ENCODE data around the gene ZDHHC3. TPM values are rescaled to one million over a fixed set of nuclear protein-coding genes. Genes with fewer than 3 reads are reported as not detected.
"Not testable (repeated sequence)": the region's sequence is repeated elsewhere in the genome, so short reads cannot be mapped to it uniquely, and the experiment has no call there.

ZDHHC3 gene
- total RNA-seq, 2 experiments from 2014 or later: 29.5 to 31.0 TPM

DNA sequence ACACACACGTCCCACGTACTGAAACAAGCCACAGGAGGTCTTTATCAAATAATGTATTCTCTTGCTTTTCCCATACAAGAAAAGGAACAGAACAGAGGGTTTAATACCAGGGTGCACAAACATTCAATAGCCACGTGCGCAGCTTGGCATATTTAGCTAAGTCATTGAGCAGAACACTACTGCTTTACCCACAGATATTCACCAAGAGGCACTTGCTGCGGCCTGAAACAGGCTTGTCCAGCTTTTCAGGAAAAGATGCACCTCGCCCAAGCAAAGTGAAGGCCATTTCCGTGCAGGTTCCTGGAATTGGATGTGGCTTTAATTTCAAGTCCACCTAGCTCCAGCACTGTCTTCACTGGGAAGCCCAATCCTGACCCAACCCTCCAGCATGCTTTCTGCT, 17.6 kb downstream of the ZDHHC3 start:
- intact Hi-C loops (cut with micrococcal nuclease): no loop called here
- H3K9me3 Mint-ChIP-seq: no peaks in the 10 kb centered on the region
- peaks cover 14% of the 10 kb centered on the region for H3K4me1 Mint-ChIP-seq (ENCODE audit: low read depth)
- DNase-seq: no peak
- no peak overlapping the region for H3K4me3 Mint-ChIP-seq
- H3K36me3 Mint-ChIP-seq (ENCODE audit: low read depth): peaks cover 4% of the 10 kb centered on the region
- H3K27me3 Mint-ChIP-seq (ENCODE audit: low read depth): no peaks in the 10 kb centered on the region
- no peak overlapping the region for H3K27ac Mint-ChIP-seq
- CTCF ChIA-PET: no interaction called here

DNA sequence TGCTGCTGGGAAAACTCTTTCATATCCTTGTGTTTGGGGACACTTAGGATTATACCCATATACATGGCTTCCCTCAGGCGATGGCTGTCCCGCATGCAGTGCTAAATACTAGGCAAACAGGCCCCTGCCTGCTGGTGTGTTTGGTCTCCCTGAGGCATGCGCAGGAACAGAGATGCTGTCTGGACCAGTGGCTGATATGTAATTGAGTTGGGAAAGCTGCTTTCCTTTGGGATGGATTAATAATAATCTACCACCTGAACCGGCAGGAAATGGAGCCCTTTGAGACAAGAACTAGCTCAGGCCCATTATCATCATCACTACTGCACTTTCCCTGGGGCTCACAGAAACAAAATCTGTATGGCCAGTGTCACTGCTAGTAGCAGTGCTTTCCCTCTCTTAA, 18.0 kb downstream of the ZDHHC3 start:
- intact Hi-C loops (cut with micrococcal nuclease): no loop called here
- H3K27me3 Mint-ChIP-seq (ENCODE audit: low read depth): no peaks in the 10 kb centered on the region
- no peak for DNase-seq
- H3K27ac Mint-ChIP-seq: no peak overlapping the region
- H3K4me3 Mint-ChIP-seq: no peak overlapping the region
- peaks cover 11% of the 10 kb centered on the region for H3K4me1 Mint-ChIP-seq (ENCODE audit: low read depth)
- H3K9me3 Mint-ChIP-seq: no peaks in the 10 kb centered on the region
- H3K36me3 Mint-ChIP-seq (ENCODE audit: low read depth): peaks cover 4% of the 10 kb centered on the region
- CTCF ChIA-PET: no interaction called here

DNA sequence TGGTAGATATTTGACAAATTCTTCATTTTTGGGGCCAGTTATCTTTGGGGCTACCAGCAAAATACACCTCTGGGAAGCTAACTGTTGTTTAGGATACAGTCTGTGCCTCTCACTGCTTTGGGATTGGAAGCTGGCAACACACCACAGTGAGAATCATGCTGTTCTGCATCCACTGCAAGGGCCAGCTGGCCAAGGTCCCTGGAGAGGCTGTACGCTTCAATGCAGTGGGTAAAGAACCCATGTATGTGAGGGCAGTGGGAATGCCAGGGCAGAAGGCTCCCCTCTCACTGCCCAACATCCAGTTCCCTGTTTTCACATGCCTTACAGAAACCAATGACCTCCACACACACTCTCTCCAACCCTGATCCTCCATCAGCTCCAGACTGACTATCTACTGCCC, 20.1 kb downstream of the ZDHHC3 start:
- H3K9me3 Mint-ChIP-seq: no peaks in the 10 kb centered on the region
- no peak overlapping the region for H3K27ac Mint-ChIP-seq
- H3K27me3 Mint-ChIP-seq (ENCODE audit: low read depth): no peaks in the 10 kb centered on the region
- no peak overlapping the region for H3K4me3 Mint-ChIP-seq
- peaks cover 5% of the 10 kb centered on the region for H3K36me3 Mint-ChIP-seq (ENCODE audit: low read depth)
- DNase-seq: no peak
- CTCF ChIA-PET: interaction anchor here (0.6 kb wide), 1 partner anchor 330 kb away, joined by 3 read pairs; no protein-coding TSS in a partner anchor
- intact Hi-C loops (cut with micrococcal nuclease): no loop called here
- H3K4me1 Mint-ChIP-seq (ENCODE audit: low read depth): peaks cover 7% of the 10 kb centered on the region

DNA sequence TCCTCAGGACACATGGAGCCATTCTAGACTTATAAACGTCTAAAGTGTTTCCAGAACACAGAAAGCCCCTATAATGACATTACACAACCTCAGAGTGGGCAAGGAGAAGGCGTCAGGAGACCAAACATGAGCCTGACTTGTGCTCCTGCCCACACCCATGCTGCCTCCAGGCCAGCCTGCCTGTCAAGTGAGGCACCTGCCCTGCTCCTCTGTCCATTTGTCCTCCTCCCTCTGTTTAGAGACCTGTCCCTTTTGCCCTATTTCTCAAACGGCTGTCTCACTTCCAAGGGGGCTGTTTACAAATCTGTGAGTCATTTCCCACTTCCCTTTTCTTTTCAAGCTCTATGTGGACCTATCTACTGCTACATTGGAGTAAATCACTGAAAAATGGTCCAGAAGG, 21.0 kb downstream of the ZDHHC3 start:
- H3K27me3 Mint-ChIP-seq (ENCODE audit: low read depth): no peaks in the 10 kb centered on the region
- H3K36me3 Mint-ChIP-seq (ENCODE audit: low read depth): peaks cover 5% of the 10 kb centered on the region
- CTCF ChIA-PET: no interaction called here
- H3K9me3 Mint-ChIP-seq: no peaks in the 10 kb centered on the region
- no peak overlapping the region for H3K4me3 Mint-ChIP-seq
- no peak overlapping the region for H3K27ac Mint-ChIP-seq
- no peaks in the 10 kb centered on the region for H3K4me1 Mint-ChIP-seq (ENCODE audit: low read depth)
- DNase-seq: no peak
- intact Hi-C loops (cut with micrococcal nuclease): no loop called here

DNA sequence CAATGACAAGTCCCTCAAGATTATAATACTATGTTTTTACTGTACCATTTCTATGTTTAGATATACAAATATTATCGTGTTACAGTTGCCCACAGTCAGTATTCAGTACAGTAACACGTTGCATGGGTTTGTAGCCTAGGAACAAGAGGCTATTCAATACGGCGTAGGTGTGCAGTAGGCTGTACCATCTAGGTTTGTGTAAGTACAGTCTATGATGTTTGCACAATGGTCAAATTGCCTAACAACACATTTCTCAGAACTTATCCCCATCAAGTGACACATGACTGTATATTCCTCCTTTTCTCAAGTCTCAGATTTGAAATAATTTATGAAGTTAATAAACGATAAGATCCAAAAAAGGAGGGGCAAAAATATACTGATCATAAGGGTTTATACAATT, 21.7 kb downstream of the ZDHHC3 start:
- CTCF ChIA-PET: no interaction called here

DNA sequence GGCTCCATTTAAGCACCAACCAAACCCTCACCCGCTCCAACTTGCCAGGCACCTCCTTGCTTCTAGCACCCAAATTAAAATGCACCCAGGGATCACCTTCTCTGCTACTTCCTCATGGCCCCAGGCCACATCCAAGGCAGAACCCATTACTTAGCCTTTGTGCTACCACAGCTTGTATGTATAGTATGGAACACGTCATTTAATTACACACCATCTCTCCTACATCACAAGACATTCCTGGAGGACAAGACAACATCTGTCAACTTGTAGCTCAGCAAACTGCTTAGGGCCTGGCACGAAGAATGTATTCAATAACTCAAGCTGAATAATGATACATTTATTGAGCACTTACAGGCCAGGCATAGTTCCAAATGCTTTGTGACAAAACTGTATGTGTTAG, 23.3 kb downstream of the ZDHHC3 start:
- intact Hi-C loops (cut with micrococcal nuclease): no loop called here
- CTCF ChIA-PET: no interaction called here
- no peaks in the 10 kb centered on the region for H3K9me3 Mint-ChIP-seq
- no peaks in the 10 kb centered on the region for H3K27me3 Mint-ChIP-seq (ENCODE audit: low read depth)
- H3K4me3 Mint-ChIP-seq: no peak overlapping the region
- DNase-seq: no peak
- no peaks in the 10 kb centered on the region for H3K4me1 Mint-ChIP-seq (ENCODE audit: low read depth)
- H3K36me3 Mint-ChIP-seq (ENCODE audit: low read depth): peaks cover 5% of the 10 kb centered on the region
- no peak overlapping the region for H3K27ac Mint-ChIP-seq

More for the DNA sequence above, 21.7 kb downstream of the ZDHHC3 start:
- Mint-ChIP-seq H3K4me3 (no peak overlapping the region), H3K36me3 (ENCODE audit: low read depth) (peaks cover 5% of the 10 kb centered on the region), H3K27ac (no peak overlapping the region), H3K9me3 (no peaks in the 10 kb centered on the region), H3K4me1 (ENCODE audit: low read depth) (no peaks in the 10 kb centered on the region), H3K27me3 (ENCODE audit: low read depth) (no peaks in the 10 kb centered on the region)
- no peak for DNase-seq
- intact Hi-C loops (cut with micrococcal nuclease): no loop called here

DNA sequence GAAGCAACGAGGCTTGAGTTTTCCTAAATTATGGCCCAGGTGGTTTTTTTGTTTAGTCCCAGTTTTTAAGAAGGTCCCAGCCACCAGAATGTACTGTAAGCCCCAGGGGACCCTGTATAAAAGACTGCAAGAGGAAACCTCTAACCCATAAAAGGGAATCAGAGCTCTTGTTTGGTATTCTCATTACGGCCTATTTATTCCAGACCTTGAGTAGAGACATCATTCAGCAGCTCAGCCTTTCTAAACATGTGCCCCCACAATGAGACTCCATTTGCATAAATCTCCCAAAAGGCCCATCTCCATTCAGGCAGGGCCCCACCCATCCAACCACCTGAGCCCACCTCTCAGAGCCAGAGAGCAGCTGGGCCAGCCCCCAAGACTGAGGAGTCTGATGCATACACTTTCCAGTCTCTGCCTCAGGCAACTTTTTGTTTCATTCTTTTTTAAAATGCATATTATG, 25.7 kb downstream of the ZDHHC3 start:
- H3K4me3 Mint-ChIP-seq: no peak overlapping the region
- CTCF ChIA-PET: no interaction called here
- H3K27me3 Mint-ChIP-seq (ENCODE audit: low read depth): no peaks in the 10 kb centered on the region
- H3K9me3 Mint-ChIP-seq: no peaks in the 10 kb centered on the region
- no peak overlapping the region for H3K27ac Mint-ChIP-seq
- peaks cover 5% of the 10 kb centered on the region for H3K36me3 Mint-ChIP-seq (ENCODE audit: low read depth)
- H3K4me1 Mint-ChIP-seq (ENCODE audit: low read depth): no peaks in the 10 kb centered on the region
- intact Hi-C loops (cut with micrococcal nuclease): no loop called here
- DNase-seq: no peak

DNA sequence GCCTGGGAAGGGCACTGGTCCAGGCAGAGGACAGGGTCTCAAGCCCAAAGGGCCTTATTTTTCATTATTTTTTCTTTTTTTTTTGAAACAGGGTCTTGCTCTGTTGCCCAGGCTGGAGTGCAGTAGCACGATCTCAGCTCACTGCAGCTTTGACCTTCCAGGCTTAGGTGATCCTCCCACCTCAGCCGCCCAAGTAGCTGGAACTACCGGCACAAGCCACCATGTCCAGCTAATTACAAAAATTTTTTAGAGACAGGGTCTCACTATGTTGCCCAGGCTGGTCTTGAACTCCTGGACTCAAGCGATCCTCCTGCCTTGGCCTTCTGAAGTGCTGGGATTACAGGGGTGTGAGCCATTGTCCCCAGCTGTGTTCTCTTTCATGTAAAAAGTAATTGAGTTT, 26.2 kb downstream of the ZDHHC3 start:
- CTCF ChIA-PET; H3K27ac Mint-ChIP-seq; H3K27me3 Mint-ChIP-seq (ENCODE audit: low read depth); H3K4me3 Mint-ChIP-seq; H3K9me3 Mint-ChIP-seq; DNase-seq; intact Hi-C loops (cut with micrococcal nuclease); H3K36me3 Mint-ChIP-seq (ENCODE audit: low read depth); H3K4me1 Mint-ChIP-seq (ENCODE audit: low read depth): not testable (repeated sequence)

DNA sequence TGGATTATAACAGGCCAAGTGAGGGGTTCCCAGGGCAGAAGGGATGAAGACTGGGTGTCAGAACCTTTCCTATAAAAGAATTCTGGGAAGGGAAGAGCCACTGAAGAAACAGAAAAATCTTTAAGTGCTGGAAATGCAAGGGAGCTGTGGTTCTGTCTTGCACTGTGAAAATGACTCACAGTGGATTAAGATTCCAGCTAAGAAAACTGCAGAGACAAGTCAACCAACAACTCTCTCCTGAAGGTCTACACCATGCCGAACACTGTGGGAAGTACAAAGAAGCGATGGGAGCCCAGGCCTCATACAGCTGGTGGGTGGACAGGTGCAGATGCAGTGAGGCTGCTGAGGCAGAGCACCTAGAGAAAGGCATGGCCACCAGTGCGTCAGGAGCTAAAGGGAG, 27.7 kb downstream of the ZDHHC3 start:
- Mint-ChIP-seq H3K36me3 (ENCODE audit: low read depth) (peaks cover 11% of the 10 kb centered on the region), H3K4me3 (no peak overlapping the region), H3K27me3 (ENCODE audit: low read depth) (no peaks in the 10 kb centered on the region), H3K4me1 (ENCODE audit: low read depth) (no peaks in the 10 kb centered on the region), H3K9me3 (no peaks in the 10 kb centered on the region), H3K27ac (no peak overlapping the region)
- CTCF ChIA-PET: no interaction called here
- DNase-seq: no peak
- intact Hi-C loops (cut with micrococcal nuclease): no loop called here

DNA sequence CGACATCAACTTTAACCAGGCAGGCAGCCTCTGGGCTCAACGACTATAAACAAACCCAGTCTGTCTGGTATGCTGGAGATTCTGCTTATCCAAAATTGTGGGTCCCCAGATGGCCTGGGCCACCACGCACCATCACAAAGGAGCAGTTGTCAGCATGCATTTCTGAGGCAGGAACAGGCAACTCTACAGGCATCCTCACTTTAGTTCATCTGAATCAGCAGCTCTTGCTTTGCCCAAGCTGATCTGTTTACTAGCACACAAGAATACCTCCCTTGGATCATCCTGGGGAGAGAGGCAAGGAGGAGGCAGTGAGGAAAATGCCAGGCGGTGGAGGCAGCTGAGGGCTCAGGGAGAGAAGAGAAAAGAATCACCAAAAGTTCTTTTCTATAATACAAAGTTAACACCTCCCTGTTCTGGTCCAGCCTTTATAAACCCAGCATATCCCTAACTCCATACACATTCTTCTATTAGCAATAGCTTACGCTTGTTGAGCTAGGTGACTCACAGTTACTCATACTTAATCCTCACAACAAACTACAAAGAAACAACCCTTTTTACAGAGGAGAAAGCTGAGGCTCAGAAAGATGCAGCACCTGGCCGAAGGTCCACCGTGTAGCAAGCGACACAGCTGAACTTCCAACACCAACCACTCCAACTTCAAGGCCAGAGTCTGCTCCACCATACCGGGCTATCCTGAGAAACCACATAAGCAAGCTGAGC, 33.6 kb downstream of the ZDHHC3 start:
- H3K9me3 Mint-ChIP-seq: no peaks in the 10 kb centered on the region
- CTCF ChIA-PET: interaction anchor here (0.7 kb wide), 1 partner anchor 49 kb away, joined by 3 read pairs; no protein-coding TSS in a partner anchor
- H3K36me3 Mint-ChIP-seq (ENCODE audit: low read depth): peaks cover 23% of the 10 kb centered on the region
- H3K27ac Mint-ChIP-seq: no peak overlapping the region
- intact Hi-C loops (cut with micrococcal nuclease): no loop called here
- H3K4me3 Mint-ChIP-seq: no peak overlapping the region
- no peak for DNase-seq
- H3K27me3 Mint-ChIP-seq (ENCODE audit: low read depth): no peaks in the 10 kb centered on the region
- H3K4me1 Mint-ChIP-seq (ENCODE audit: low read depth): no peaks in the 10 kb centered on the region

DNA sequence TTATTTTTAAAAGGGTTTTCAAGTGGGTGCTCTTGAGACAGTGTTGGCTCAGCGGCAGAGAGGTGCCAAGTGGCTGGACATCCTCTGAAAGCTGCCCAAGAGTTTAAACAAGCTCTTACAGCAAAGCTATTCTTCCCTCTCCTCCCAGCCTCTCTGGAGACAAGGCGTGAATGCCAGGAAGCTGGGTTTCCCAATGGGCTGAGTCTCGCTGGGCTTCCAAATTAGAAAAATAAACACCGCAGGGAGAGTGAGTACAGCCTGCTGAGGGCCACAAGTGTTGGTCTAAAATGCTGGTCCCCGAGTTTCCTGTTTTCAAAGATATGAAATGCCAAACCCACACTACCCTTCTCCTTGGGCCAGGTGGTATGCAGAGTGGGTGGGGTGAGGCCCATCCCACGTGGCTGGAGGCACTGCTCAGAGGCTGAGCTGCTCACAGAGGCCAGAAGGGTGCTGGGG, 36.4 kb downstream of the ZDHHC3 start:
- Mint-ChIP-seq H3K4me1 (ENCODE audit: low read depth) (no peaks in the 10 kb centered on the region), H3K27me3 (ENCODE audit: low read depth) (no peaks in the 10 kb centered on the region), H3K27ac (no peak overlapping the region), H3K4me3 (no peak overlapping the region), H3K36me3 (ENCODE audit: low read depth) (peaks cover 24% of the 10 kb centered on the region), H3K9me3 (no peaks in the 10 kb centered on the region)
- CTCF ChIA-PET: no interaction called here
- intact Hi-C loops (cut with micrococcal nuclease): no loop called here
- DNase-seq: no peak

DNA sequence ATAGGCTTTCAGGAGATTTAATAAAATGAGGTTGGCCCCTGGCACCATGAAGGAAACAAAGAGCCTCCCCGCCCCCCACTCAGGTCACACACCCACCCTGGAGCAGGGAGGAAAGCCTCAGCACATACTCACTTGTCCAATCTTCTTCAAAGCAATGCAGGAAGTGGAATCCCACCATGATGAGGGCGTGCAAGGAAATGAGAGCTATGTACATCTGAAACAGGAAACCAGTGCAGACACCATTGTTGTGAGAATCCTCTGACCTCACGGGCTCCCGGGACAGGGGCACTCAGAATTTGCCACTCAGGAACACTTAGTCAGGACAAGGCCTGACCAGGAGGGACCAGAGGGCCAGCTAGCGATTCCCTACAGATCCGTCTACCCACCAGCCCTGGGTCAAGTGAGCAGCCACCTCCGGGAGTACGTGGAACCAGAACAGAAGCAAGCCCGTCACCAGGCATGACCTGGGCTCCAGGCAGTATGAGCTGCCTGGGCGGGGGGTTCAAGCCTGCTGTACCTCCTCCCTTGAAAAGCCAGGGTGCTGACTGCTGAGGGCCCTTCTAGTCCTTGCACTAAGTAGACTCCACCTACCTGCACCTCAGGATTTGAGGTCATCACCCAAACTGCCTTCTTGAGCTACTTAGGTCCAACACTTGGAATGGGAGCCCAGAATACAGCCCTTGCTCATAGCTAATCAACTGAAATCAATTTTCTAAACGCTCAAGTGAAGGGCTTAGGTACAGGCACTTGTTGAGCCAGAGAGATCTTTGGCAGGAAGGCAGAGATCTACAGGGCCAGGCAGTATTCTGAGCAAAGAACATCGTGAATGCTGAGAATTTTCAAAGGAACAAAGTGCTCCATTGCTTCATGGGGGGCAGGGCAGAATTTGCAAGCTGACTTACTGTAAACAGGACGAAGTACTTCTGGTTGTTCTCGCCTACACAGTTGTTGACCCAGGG, 42.7 kb downstream of the ZDHHC3 start:
- H3K27me3 Mint-ChIP-seq (ENCODE audit: low read depth): no peaks in the 10 kb centered on the region
- CTCF ChIA-PET: interaction anchor here (0.6 kb wide), 1 partner anchor 817 kb away, joined by 3 read pairs; no protein-coding TSS in a partner anchor
- H3K9me3 Mint-ChIP-seq: no peaks in the 10 kb centered on the region
- H3K4me1 Mint-ChIP-seq (ENCODE audit: low read depth): no peaks in the 10 kb centered on the region
- intact Hi-C loops (cut with micrococcal nuclease): no loop called here
- DNase-seq: no peak
- H3K36me3 Mint-ChIP-seq (ENCODE audit: low read depth): peaks cover 17% of the 10 kb centered on the region
- no peak overlapping the region for H3K4me3 Mint-ChIP-seq
- H3K27ac Mint-ChIP-seq: no peak overlapping the region

Data from activated naive CD4-positive, alpha-beta T cell treated with anti-CD3 and anti-CD28 coated beads for 36 hours (primary cell).